T47D (cell line): ENCODE data around the gene DNAJC4.

Experiments used
- DNase-seq, 2 experiments: peaks; one replicate each; pipeline versions ENCODE4 v3.0.0 to v3.0.0-alpha.2; 2011 to 2012; ENCODE audit warnings: low read depth in 1 of 2, low spot score in 1 of 2
- JUND ChIP-seq: IDR thresholded peaks from 2 replicates; pipeline ENCODE4 v1.6.1; 2012; ENCODE audit warnings: low read depth
- in situ Hi-C: cut with HindIII; loops from 2 replicates; pipeline ENCODE4 v1.10.0; 2016; ENCODE audit warnings: low sequenced_read_pairs, low pct_unique_long_range_greater_than_20kb

DNAJC4 gene, protein sequence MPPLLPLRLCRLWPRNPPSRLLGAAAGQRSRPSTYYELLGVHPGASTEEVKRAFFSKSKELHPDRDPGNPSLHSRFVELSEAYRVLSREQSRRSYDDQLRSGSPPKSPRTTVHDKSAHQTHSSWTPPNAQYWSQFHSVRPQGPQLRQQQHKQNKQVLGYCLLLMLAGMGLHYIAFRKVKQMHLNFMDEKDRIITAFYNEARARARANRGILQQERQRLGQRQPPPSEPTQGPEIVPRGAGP

DNA sequence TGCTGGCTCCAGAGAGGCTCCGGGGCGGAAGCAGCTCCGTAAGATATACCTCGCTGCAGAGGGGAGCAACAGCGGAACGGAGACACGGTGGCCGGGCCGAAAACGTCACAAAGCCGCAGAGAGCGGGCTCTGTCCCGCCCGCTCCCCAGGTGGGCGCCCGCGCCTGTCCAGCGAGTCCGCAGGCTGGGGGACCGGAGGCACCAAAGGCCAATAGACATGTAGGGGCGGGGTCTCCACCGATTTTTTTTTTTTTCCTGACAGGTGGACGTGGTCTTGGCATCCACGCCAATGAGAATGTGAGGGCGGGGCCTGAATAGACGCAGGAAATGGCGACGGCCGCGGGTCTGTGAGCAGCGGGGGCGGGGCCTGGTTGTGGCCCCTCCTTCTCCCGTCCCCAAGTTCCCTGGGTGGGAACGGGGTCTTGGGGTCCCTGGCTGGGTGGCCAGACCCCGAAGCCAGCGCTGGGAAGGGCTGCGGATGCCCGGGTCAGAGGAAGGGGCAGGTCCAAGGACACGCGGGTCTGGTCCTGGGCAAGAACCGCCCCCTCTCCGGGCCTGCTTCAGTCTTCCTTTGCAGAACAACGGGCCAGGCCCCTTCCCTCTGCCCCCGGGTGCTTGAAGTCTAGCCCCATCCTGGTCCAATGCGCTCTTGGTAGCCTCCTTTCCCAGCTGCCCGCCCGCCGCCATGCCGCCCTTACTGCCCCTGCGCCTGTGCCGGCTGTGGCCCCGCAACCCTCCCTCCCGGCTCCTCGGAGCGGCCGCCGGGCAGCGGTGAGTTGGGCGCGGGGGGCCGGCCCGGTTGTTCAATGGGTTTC lies at the start of gene DNAJC4:
DNAJC4 (plus strand) TSS at position 378 of the 814 bp plus-strand sequence; CDS start at position 685, 307 bp downstream.
- no peak for TF ChIP-seq JUND
- in situ Hi-C loops: no loop called here
- peak; percentile 88 to 96 for DNase-seq

DNA sequence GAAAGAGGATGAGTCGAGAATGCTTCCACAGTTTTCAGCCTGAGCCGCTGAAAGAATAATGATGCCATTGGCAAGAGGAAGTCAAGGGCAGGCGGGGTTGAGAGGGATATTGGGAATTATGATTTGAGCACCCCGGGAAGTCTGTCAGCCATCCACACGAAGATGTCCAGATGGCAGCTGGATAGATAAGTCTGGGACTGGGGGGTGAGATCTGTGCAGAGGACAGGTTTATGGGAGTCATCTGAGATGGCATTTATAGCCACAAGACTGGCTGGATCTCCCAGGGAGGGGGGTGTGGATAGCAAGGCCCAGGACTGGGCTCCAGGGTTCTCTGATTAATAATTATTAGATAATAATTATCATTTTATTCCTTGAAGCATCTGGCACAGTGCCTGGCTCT lies 49.5 kb upstream of the DNAJC4 start:
- in situ Hi-C loops: no loop called here
- DNase-seq: no peak

DNA sequence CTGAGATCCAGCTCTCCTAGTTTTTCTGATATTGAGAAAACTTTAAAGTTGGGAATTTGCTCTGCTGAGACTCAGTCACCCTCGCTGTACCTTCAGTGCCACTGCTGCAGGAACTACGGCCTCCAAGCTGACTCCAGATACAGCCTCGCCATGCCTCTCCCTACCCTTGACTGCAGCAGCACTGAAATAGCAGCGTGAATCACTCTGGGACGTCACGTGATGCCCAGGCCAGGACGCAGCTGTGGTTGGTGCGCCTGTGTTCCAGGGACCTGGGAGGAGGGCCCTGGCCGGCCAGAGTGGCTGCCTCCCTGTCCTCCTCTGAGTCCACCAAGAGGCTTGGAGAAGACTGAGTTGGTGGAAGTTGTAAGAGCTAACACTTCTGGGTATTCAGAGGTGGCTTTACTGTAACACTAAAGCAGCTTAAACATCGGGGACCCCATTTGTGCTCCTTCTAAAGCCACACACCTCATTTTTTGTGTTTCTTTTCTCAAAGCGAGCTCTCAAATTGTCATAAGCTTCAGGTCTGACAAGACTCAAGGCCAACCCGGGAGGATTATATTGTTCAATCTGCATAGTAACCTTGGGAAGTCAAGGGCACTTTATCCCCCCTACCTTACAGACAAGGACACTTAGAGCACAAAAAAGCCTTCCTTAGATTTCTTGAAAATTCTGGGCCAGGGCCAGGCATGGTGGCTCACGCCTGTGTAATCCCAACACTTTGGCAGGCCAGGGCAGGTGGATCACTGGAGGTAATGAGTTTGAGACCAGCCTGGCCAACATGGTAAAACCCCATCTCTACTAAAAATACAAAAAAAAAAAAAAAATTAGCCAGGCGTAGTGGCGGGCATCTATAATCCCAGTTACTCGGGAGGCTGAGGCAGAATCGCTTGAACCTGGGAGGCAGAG lies 48.6 kb upstream of the DNAJC4 start:
- TF ChIP-seq JUND: no peak
- in situ Hi-C loops: no loop called here
- peak; percentile 76 to 89 for DNase-seq

More for the DNA sequence above, 49.5 kb upstream of the DNAJC4 start:
- no peak for TF ChIP-seq JUND

DNA sequence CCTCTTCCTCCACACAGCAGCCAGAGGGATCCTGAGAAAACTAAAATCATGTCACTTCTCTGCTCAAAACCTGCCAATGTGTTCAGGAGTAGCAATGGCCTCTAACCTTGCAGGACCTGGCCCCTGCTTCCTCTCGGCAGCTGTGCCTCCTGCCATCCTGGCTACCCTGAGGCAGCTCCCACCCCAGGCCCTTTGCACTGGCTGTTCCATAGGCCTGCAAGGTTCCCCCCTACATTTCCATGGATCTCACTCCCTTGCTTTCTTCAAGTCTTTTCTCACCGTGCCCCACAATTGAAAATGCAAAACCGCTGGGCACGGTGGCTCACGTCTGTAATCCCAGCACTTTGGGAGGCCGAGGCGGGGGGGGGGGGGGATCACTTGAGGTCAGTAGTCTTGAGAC lies 46.5 kb upstream of the DNAJC4 start:
- in situ Hi-C loops: no loop called here
- no peak for TF ChIP-seq JUND
- no peak for DNase-seq

DNA sequence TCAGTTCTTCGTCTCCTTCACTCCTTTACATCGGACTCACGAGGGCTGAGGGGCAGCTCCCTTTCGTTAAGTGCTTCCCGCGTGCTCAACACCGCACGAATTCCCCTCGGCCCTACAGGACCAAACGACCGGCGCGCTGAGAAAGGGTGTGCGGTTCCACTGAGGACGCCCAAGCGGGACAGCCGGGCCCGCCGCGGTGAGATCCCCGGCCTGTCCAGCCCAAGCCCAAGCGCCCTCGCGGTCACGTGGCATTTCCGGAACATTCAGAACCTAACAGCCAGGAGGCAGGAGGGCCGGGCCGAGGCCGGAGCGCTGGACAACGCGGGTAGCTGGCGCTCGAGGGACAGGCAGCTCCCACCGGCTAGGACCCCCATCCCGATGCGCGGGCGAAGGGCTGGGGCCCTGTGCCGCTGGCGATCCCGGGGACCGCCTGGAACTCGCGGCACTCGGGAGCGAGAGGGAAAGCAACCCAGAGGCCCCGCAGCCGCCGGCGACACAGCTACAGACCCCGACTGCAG lies 45.1 kb upstream of the DNAJC4 start:
- peak; percentile 45 to 86 for DNase-seq
- TF ChIP-seq JUND: no peak
- in situ Hi-C loops: no loop called here

DNA sequence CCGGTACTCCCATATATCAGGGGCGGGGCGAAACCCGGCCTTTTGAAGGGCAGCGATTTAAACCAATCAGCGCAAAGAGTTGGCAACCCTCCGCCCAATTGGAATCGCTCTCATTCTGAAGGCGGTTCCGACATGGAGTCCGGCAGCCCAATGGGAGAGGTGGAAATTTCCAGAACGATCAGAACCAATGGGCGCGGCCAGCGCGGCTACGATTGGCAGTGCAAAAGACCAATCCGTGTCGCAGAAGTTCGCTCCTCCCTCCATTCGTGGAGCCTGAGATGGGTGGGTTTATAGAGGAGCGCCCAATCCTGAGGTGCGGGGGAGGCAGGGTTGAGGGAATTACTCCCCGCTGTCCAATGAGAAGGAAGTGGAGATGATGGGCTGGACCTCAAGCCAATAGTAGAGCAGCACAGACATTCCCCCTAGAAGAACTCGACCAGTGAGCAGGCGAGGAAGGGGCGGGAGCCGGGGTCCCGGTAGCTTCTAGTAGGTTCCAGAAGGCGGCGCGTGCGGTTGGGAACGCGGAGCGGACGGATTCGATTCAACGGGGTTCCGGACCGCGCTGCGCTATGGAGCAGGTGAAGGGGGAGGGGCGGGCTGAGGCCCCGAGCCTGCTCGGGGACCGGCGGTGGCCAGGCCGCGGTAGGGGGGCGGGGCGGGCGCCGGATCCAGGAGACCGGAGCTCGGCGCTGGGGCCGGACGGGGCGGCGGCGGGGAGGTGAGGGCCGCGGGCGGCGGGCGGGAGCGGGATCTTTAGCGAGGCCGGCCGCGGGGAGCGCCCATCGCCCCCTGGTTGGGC lies 44.5 kb upstream of the DNAJC4 start, which contains the start of gene STIP1:
STIP1 (plus strand) TSS at position 479 of the 799 bp plus-strand sequence; CDS start at position 570, 91 bp downstream.
- in situ Hi-C loops: no loop called here

DNA sequence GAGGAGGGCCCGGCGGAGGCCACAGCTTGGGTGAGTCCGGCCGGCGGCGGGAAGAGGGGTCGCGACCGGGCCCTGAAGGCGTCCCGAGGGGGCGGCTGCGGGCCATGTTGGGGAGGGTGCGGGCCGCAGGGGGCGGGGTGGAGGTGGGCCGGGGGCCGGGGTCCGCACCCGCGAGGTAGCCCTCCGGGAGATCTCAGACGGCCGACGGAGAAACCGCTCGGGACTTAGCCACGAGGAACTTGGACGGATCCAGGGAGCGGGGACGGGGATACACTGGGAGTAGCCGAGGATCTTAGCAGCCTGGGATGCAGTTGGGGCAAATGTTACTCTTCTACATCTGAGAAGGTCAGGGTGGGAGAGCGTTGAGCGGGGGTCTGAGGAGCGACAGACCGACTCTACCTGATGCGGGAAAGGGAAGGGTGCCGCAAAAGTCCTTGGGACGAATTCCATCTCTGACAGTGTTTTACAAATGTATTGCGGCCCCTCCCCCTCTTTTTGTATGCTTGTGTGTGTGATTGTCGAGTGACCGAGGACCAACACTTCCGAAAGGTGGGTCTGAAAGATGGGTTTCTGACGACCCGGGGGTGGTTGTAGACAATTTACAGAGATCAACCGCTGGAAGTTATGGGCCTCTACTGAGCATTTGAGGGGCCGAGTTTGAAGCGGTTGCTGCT lies 43.7 kb upstream of the DNAJC4 start:
- DNase-seq: peak in 1 of 2 experiments; percentile 38
- in situ Hi-C loops: no loop called here
- TF ChIP-seq JUND: no peak

More for the DNA sequence above, 44.5 kb upstream of the DNAJC4 start, which contains the start of gene STIP1:
- no peak for TF ChIP-seq JUND
- DNase-seq: peak; percentile 99 to 100

DNA sequence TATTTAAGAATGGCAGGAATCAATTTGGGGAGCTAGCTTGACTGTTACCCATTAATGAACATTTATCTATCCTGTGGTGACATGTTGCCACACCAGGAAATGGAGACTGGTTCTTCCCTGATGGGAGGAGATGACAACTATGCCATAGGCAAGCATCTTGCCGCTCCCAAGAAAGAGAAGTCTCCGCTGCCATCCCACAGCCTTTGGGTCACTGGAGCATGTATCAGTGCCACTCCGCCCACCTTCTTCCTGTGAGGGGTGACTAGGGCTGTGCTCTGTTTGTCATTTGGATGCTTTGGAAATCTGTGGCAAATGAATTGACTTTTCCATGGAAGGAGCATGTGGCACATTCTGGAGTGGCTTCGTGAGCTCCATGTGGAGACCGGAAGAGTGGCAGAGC lies 37.9 kb upstream of the DNAJC4 start:
- in situ Hi-C loops: no loop called here
- no peak for DNase-seq
- no peak for TF ChIP-seq JUND

DNA sequence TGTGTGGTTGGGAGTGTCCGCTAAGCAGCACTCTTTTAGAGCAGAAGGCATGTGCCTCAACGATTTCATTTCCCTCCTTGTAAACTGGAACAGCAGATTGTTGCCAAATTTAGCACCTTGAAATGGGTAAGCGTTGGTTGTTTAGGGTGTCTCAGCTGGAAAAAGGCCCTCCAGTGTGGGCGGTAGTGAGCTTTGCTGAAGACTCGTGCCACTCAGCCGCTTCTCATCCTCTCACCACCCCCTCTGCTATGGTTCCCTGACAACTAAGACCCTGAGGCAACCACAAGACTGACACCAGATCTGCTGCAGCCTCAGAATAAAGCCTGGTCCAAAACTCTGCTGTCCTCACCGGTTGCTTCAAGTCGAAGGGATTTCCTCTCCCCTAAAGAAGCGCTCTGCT lies 33.7 kb upstream of the DNAJC4 start:
- TF ChIP-seq JUND: no peak
- in situ Hi-C loops: no loop called here
- no peak for DNase-seq

DNA sequence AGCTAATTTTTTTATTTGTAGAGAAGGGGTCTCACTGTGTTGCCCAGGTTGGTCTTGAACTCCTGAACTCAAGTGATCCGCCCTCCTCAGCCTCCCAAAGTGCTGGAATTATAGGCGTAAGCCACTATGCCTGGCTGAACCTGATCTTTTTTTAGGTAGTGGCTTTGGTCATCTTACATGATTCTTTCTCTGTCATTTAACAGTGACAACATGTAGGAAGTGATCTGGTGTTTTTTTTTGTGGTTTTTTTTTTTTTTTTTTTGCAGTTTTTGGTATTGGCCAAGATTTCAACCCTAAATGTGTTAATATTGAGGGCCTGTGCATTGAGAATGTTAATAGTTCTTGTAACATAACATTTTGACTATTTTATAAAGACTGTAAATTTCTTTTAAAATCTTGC lies 31.8 kb upstream of the DNAJC4 start:
- in situ Hi-C loops: no loop called here
- TF ChIP-seq JUND: no peak

DNA sequence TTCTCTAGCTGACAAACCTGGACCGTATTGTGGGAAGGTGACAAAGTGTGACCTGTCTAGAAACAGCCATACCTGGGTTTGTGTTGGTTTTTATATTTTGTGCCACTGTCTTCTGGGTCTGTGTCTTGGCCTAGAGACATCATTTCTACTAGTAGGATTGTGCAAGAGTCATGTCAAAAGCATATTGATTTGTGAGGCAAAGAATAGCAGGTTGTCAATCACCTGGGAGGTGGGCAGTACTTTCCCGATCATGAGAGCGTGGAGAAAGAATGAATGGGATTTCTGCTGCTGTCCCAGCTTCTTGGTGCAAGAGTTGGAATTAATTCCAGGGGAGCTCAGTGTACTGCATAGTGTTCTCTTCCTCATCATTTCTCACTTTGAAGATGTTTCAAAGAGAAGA lies 28.8 kb upstream of the DNAJC4 start:
- TF ChIP-seq JUND: no peak
- in situ Hi-C loops: no loop called here
- DNase-seq: no peak

More for the DNA sequence above, 31.8 kb upstream of the DNAJC4 start:
- DNase-seq: no peak
